K562 (cell line): ENCODE measurements around the gene ERCC2. TPM values are rescaled to one million over a fixed set of nuclear protein-coding genes. Genes with fewer than 3 reads are reported as not detected.

Experiments
- ADNP ChIP-seq: fragments of 200-800 bp; sonication (Bioruptor generic); IDR thresholded peaks from 2 replicates; pipeline ENCODE4 v1.6.1; 2016; ENCODE audit warnings: missing genetic modification characterization, missing compliant biosample characterization
- BHLHE40 ChIP-seq: IDR thresholded peaks from 2 replicates; pipeline ENCODE4 v1.6.1; 2011; ENCODE audit warnings: low read length, improper control_type of control experiment
- CHD2 ChIP-seq: IDR thresholded peaks from 2 replicates; pipeline ENCODE4 v1.6.1; 2011; ENCODE audit warnings: low read depth, low read length
- GABPB2 ChIP-seq: fragments of 250-450 bp; sonication (Bioruptor Pico); conservative IDR thresholded peaks from 2 replicates; pipeline ENCODE4 v1.5.1; 2021; ENCODE audit warnings: mild to moderate bottlenecking
- GATA2 ChIP-seq: sonication (generic); formaldehyde crosslinking; IDR thresholded peaks from 2 replicates; pipeline ENCODE4 v1.4.0; 2020; ENCODE audit warnings: mild to moderate bottlenecking, missing genetic modification reagents
- ILF3 ChIP-seq: fragments of 450-650 bp; IDR thresholded peaks from 2 replicates; pipeline ENCODE4 v1.6.1; 2018; ENCODE audit warnings: antibody characterized with exemption, mild to moderate bottlenecking, moderate library complexity, borderline replicate concordance
- KAT8 ChIP-seq: fragments of 450-650 bp; IDR thresholded peaks from 2 replicates; pipeline ENCODE4 v1.6.1; 2016; ENCODE audit warnings: low read depth, mild to moderate bottlenecking
- KHSRP ChIP-seq: fragments of 450-650 bp; IDR thresholded peaks from 2 replicates; pipeline ENCODE4 v1.6.1; 2017
- KLF13 ChIP-seq: fragments of 450-650 bp; IDR thresholded peaks from 2 replicates; pipeline ENCODE4 v1.6.1; 2016; ENCODE audit warnings: missing genetic modification characterization, low read depth, mild to moderate bottlenecking, missing compliant biosample characterization, moderate library complexity, borderline replicate concordance
- L3MBTL2 ChIP-seq: fragments of 450-650 bp; IDR thresholded peaks from 2 replicates; pipeline ENCODE4 v1.6.1; 2016; ENCODE audit warnings: mild to moderate bottlenecking, moderate library complexity
- NONO ChIP-seq, 2 experiments: fragments of 200-400 bp in 1 of 2; fragments of 450-650 bp in 1 of 2; formaldehyde crosslinking in 1 of 2; IDR thresholded peaks; 2 replicates each; pipeline ENCODE4 v1.6.1; 2017; ENCODE audit warnings: low read depth in 2 of 2, mild to moderate bottlenecking in 2 of 2, moderate library complexity in 2 of 2, low read length in 1 of 2
- POLR2G ChIP-seq: fragments of 200-400 bp; formaldehyde crosslinking; IDR thresholded peaks from 2 replicates; pipeline ENCODE4 v1.6.1; 2017; ENCODE audit warnings: low read depth, mild to moderate bottlenecking, antibody characterized with exemption, low read length, moderate library complexity
- PTBP1 ChIP-seq: fragments of 200-400 bp; formaldehyde crosslinking; IDR thresholded peaks from 2 replicates; pipeline ENCODE4 v1.6.1; 2017; ENCODE audit warnings: low read depth, low read length
- PTTG1 ChIP-seq: fragments of 450-650 bp; IDR thresholded peaks from 2 replicates; pipeline ENCODE4 v1.6.1; 2016; ENCODE audit warnings: low read depth, mild to moderate bottlenecking, missing genetic modification characterization, missing compliant biosample characterization
- SP1 ChIP-seq: sonication (generic); formaldehyde crosslinking; IDR thresholded peaks from 2 replicates; pipeline ENCODE4 v1.8.1; 2022; ENCODE audit warnings: mild to moderate bottlenecking, missing genetic modification reagents
- TCF3 ChIP-seq: sonication (generic); formaldehyde crosslinking; IDR thresholded peaks from 2 replicates; pipeline ENCODE4 v1.4.0; 2020; ENCODE audit warnings: mild to moderate bottlenecking, missing genetic modification reagents
- ZFP36 ChIP-seq: fragments of 150-350 bp; IDR thresholded peaks from 2 replicates; pipeline ENCODE4 v1.6.1; 2018; ENCODE audit warnings: low read length, low read depth; ENCODE audit not compliant: partially characterized antibody
- ZNF239 ChIP-seq: fragments of 250-450 bp; sonication (Bioruptor Pico); IDR thresholded peaks from 2 replicates; pipeline ENCODE4 v1.4.0; 2020; ENCODE audit warnings: mild to moderate bottlenecking
- polyA plus RNA-seq, 8 experiments: library from polyadenylated mRNA; depleted of rRNA in 4 of 8; stranded (reverse) in 5 of 8; unstranded in 3 of 8; fragments of >200 nt; fragmentation: Nextera tagmentation in 2 of 8; fragmentation: Illumina TruSeq in 1 of 8; extraction: Ambion mirVana in 2 of 8; extraction: Trizol in 1 of 8; gene quantifications; 2 replicates each; pipeline versions ENCODE4 v1.2.1 to v1.2.3, GENCODE V29; 2011 to 2014; ENCODE audit warnings: inconsistent platforms in 1 of 8, missing spikeins in 1 of 8
- total RNA-seq, 7 experiments: library from RNA; depleted of rRNA in 6 of 7; stranded (reverse); fragments of >200 nt in 6 of 7; fragmentation: Illumina TruSeq in 2 of 7; extraction: Trizol in 2 of 7; gene quantifications; 2 replicates each; pipeline versions ENCODE4 v1.2.1 to v1.2.3, GENCODE V29; 2011 to 2021; ENCODE audit warnings: low replicate concordance in 1 of 7
- TF ChIP-seq, protein P1 (sequence below): sonication (generic); formaldehyde crosslinking; IDR thresholded peaks from 2 replicates; pipeline ENCODE4 v1.8.1; 2022; ENCODE audit warnings: missing genetic modification reagents
- TF ChIP-seq, protein P2 (sequence below), 2 experiments: IDR thresholded peaks; 2 replicates each; pipeline ENCODE4 v1.6.1; 2011; ENCODE audit warnings: borderline replicate concordance in 1 of 2, control low read depth in 1 of 2, low read depth in 1 of 2, low read length in 1 of 2, mild to moderate bottlenecking in 1 of 2, mixed read lengths in 1 of 2, moderate library complexity in 1 of 2; ENCODE audit not compliant: insufficient read depth in 1 of 2, insufficient read length in 1 of 2, poor library complexity in 1 of 2, severe bottlenecking in 1 of 2; ENCODE audit errors: extremely low read depth in 1 of 2
- TF ChIP-seq, protein P3 (sequence below): fragments of 450-650 bp; formaldehyde crosslinking; IDR thresholded peaks from 2 replicates; pipeline ENCODE4 v1.4.0; 2020; ENCODE audit warnings: mild to moderate bottlenecking, moderate library complexity
- TF ChIP-seq, protein P4 (sequence below): sonication (generic); formaldehyde crosslinking; IDR thresholded peaks from 2 replicates; pipeline ENCODE4 v1.4.0; 2020; ENCODE audit warnings: mild to moderate bottlenecking, missing genetic modification reagents

The ERCC2 gene
- total and polyA plus RNA-seq, 9 of the 15 experiments (the other 6 are each of a cell fraction or from before 2014, with no cell fraction given) = 2.2 to 55.9 (median 23.4) TPM

DNA sequence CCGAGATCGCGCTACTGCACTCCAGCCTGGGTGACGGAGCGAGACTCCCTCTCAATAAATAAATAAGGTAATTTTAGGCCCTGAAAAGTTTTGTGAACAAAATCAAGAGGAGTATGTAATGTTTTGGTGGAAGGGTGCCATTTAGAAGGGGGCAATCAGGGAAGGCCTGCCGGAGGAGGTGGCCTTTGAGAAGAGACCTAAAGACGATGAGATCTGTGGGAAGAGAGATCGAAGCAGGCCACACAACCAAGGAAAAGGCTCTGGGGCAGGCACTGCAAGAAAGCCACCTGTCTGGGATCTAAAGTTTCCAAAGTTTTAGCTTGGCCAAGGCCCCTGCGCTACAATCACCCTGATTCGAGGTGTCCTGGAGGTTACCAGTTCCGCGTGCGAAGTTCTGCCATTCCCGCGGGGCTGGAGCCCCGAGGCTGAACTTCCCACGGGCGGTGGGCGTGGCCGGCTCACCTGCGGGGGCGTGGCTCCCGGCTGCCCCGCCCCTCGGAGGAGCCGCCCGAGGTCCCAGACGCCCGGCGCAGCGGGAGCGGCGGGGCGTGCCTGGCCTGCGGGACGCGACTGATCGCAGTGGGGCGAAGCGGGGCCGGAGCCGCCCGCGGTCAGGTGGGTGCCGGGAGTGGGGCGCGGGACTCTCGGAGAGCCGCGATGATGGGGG lies 30.0 kb downstream of the ERCC2 start, which contains the start of gene KLC3 (continued):
- peak; percentile 38; the same call in 1 of the 2 replicates for TF ChIP-seq POLR2G
- TF ChIP-seq ILF3 = no peak
- TF ChIP-seq KHSRP = no peak
- TF ChIP-seq, protein P1, sequence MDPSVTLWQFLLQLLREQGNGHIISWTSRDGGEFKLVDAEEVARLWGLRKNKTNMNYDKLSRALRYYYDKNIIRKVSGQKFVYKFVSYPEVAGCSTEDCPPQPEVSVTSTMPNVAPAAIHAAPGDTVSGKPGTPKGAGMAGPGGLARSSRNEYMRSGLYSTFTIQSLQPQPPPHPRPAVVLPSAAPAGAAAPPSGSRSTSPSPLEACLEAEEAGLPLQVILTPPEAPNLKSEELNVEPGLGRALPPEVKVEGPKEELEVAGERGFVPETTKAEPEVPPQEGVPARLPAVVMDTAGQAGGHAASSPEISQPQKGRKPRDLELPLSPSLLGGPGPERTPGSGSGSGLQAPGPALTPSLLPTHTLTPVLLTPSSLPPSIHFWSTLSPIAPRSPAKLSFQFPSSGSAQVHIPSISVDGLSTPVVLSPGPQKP = no peak
- TF ChIP-seq, protein P2, sequence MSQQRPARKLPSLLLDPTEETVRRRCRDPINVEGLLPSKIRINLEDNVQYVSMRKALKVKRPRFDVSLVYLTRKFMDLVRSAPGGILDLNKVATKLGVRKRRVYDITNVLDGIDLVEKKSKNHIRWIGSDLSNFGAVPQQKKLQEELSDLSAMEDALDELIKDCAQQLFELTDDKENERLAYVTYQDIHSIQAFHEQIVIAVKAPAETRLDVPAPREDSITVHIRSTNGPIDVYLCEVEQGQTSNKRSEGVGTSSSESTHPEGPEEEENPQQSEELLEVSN (IDR thresholded peaks at IDR 0.05; ENCODE audit: borderline replicate concordance in 1 of 2, extremely low read depth in 1 of 2, insufficient read depth in 1 of 2, insufficient read length in 1 of 2, low read depth in 1 of 2, low read length in 1 of 2, poor library complexity in 1 of 2, severe bottlenecking in 1 of 2) = peak; percentile 31 to 83
- TF ChIP-seq KAT8 = no peak
- 0 out of 2 replicates have a peak, but pooled peaks have one; percentile 45 for TF ChIP-seq GATA2 (CRISPR knock-in tag)
- 0 out of 2 replicates have a peak, but pooled peaks have one; percentile 5 for TF ChIP-seq TCF3 (CRISPR knock-in tag)
- peak; percentile 68; the same call in 1 of the 2 replicates for TF ChIP-seq SP1
- peak; percentile 66 for TF ChIP-seq CHD2
- TF ChIP-seq PTBP1 = 0 out of 2 replicates have a peak, but pooled peaks have one; percentile 45
- no peak for TF ChIP-seq PTTG1 (tag)
- no peak for TF ChIP-seq ADNP
- TF ChIP-seq GABPB2 = no peak
- TF ChIP-seq ZFP36 = peak; percentile 98
- no peak for TF ChIP-seq ZNF239 (CRISPR knock-in tag)
- peak; percentile 76 for TF ChIP-seq BHLHE40
- TF ChIP-seq KLF13 (tag) = peak; percentile 36; the same call in 1 of the 2 replicates
- TF ChIP-seq, protein P3, sequence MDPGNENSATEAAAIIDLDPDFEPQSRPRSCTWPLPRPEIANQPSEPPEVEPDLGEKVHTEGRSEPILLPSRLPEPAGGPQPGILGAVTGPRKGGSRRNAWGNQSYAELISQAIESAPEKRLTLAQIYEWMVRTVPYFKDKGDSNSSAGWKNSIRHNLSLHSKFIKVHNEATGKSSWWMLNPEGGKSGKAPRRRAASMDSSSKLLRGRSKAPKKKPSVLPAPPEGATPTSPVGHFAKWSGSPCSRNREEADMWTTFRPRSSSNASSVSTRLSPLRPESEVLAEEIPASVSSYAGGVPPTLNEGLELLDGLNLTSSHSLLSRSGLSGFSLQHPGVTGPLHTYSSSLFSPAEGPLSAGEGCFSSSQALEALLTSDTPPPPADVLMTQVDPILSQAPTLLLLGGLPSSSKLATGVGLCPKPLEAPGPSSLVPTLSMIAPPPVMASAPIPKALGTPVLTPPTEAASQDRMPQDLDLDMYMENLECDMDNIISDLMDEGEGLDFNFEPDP = no peak
- TF ChIP-seq L3MBTL2 = peak; percentile 74
- peak in 1 of 2 experiments; percentile 63; a peak in 1 of 4 replicates for TF ChIP-seq NONO (IDR thresholded peaks at IDR 0.05; ENCODE audit: low read depth in 2 of 2, low read length in 1 of 2)
- TF ChIP-seq, protein P4, sequence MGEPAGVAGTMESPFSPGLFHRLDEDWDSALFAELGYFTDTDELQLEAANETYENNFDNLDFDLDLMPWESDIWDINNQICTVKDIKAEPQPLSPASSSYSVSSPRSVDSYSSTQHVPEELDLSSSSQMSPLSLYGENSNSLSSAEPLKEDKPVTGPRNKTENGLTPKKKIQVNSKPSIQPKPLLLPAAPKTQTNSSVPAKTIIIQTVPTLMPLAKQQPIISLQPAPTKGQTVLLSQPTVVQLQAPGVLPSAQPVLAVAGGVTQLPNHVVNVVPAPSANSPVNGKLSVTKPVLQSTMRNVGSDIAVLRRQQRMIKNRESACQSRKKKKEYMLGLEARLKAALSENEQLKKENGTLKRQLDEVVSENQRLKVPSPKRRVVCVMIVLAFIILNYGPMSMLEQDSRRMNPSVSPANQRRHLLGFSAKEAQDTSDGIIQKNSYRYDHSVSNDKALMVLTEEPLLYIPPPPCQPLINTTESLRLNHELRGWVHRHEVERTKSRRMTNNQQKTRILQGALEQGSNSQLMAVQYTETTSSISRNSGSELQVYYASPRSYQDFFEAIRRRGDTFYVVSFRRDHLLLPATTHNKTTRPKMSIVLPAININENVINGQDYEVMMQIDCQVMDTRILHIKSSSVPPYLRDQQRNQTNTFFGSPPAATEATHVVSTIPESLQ (CRISPR knock-in tag) = peak; percentile 71; the same call in 1 of the 2 replicates
